ENCODE data around the gene PPARGC1A. TPM values are rescaled to one million over a fixed set of nuclear protein-coding genes. Genes with fewer than 3 reads are reported as not detected.

The PPARGC1A gene
- total and polyA plus RNA-seq, 2 experiments from 2014 or later: 0.76 to 3.3 TPM

DNA sequence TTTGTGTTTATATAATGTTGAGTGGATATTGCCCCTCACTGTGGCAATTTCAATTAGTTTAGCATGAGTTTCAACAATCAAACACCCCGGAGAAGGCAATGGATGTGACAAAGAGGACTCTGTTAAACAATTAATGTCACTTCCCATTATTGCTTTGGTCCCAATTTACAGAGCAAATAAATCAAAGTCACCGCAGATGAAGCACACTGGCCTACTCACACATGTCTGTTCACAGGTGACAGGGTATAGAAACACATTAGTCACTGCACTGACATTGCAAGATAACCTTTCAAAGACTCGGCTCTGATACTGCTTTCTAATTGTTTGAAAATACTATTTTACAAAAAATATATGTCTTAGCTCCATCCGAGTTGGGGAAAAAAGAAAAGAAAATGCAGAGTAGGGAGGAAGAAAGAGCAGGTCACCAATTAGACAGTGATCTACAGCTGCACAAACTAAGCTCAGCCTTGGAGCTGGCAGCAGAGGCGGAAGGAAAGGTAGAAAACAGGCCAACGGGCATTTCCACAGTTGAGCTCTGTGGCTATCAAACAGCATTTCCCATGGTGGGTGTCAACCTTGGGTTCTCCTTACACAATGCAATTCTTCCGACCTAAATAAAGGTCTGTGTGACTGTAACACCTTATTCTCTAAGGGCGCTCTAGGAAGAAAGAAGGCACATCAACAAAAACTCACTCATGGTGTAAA, 53.9 kb downstream of the PPARGC1A start (continued):
- TF ChIP-seq, protein P1, sequence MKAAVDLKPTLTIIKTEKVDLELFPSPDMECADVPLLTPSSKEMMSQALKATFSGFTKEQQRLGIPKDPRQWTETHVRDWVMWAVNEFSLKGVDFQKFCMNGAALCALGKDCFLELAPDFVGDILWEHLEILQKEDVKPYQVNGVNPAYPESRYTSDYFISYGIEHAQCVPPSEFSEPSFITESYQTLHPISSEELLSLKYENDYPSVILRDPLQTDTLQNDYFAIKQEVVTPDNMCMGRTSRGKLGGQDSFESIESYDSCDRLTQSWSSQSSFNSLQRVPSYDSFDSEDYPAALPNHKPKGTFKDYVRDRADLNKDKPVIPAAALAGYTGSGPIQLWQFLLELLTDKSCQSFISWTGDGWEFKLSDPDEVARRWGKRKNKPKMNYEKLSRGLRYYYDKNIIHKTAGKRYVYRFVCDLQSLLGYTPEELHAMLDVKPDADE (IDR thresholded peaks at IDR 0.05): no peak
- no peak for TF ChIP-seq NANOG (IDR thresholded peaks at IDR 0.05; ENCODE audit: borderline replicate concordance)
- no peak for TF ChIP-seq JUNB (IDR thresholded peaks at IDR 0.05; ENCODE audit: unreplicated experiment)
- TF ChIP-seq, protein P2, sequence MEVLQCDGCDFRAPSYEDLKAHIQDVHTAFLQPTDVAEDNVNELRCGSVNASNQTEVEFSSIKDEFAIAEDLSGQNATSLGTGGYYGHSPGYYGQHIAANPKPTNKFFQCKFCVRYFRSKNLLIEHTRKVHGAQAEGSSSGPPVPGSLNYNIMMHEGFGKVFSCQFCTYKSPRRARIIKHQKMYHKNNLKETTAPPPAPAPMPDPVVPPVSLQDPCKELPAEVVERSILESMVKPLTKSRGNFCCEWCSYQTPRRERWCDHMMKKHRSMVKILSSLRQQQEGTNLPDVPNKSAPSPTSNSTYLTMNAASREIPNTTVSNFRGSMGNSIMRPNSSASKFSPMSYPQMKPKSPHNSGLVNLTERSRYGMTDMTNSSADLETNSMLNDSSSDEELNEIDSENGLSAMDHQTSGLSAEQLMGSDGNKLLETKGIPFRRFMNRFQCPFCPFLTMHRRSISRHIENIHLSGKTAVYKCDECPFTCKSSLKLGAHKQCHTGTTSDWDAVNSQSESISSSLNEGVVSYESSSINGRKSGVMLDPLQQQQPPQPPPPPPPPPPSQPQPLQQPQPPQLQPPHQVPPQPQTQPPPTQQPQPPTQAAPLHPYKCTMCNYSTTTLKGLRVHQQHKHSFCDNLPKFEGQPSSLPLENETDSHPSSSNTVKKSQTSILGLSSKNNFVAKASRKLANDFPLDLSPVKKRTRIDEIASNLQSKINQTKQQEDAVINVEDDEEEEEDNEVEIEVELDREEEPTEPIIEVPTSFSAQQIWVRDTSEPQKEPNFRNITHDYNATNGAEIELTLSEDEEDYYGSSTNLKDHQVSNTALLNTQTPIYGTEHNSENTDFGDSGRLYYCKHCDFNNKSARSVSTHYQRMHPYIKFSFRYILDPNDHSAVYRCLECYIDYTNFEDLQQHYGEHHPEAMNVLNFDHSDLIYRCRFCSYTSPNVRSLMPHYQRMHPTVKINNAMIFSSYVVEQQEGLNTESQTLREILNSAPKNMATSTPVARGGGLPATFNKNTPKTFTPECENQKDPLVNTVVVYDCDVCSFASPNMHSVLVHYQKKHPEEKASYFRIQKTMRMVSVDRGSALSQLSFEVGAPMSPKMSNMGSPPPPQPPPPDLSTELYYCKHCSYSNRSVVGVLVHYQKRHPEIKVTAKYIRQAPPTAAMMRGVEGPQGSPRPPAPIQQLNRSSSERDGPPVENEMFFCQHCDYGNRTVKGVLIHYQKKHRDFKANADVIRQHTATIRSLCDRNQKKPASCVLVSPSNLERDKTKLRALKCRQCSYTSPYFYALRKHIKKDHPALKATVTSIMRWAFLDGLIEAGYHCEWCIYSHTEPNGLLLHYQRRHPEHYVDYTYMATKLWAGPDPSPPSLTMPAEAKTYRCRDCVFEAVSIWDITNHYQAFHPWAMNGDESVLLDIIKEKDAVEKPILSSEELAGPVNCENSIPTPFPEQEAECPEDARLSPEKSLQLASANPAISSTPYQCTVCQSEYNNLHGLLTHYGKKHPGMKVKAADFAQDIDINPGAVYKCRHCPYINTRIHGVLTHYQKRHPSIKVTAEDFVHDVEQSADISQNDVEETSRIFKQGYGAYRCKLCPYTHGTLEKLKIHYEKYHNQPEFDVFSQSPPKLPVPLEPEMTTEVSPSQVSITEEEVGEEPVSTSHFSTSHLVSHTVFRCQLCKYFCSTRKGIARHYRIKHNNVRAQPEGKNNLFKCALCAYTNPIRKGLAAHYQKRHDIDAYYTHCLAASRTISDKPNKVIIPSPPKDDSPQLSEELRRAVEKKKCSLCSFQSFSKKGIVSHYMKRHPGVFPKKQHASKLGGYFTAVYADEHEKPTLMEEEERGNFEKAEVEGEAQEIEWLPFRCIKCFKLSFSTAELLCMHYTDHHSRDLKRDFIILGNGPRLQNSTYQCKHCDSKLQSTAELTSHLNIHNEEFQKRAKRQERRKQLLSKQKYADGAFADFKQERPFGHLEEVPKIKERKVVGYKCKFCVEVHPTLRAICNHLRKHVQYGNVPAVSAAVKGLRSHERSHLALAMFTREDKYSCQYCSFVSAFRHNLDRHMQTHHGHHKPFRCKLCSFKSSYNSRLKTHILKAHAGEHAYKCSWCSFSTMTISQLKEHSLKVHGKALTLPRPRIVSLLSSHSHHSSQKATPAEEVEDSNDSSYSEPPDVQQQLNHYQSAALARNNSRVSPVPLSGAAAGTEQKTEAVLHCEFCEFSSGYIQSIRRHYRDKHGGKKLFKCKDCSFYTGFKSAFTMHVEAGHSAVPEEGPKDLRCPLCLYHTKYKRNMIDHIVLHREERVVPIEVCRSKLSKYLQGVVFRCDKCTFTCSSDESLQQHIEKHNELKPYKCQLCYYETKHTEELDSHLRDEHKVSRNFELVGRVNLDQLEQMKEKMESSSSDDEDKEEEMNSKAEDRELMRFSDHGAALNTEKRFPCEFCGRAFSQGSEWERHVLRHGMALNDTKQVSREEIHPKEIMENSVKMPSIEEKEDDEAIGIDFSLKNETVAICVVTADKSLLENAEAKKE (CRISPR knock-in tag; IDR thresholded peaks at IDR 0.05): no peak

DNA sequence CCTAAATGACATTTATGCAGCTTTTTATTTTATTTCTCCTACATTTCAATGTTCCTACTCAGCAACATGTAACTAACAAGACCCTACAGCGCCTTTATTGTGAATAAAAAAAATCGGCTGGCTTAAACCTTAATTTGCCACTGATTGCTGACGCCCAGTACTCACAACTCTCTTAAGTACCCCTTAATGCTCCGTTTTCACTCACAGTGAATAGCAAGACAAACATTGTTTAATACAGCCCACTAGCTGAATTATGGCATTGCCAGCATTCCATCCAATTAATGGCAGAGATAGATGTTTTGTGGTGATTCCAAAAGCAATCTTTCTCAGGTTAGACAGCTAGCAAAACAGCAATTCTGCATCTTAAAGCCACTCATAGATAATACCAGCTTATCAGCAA, 61.1 kb downstream of the PPARGC1A start:
- Histone ChIP-seq H3K27me3 (ENCODE audit: insufficient read depth) (no peaks in the 10 kb centered on the region), H4K20me1 (replicated peaks; ENCODE audit: insufficient read depth) (no peaks in the 10 kb centered on the region), H3K4me1 (ENCODE audit: insufficient read depth) (no peaks in the 10 kb centered on the region; the same call in 1 of the 2 replicates), H3K4me2 (no peak overlapping the region), H3F3A (replicated peaks; ENCODE audit: low read depth) (no peaks in the 10 kb centered on the region), H3K4me3 (no peak overlapping the region), H2AFZ (no peak overlapping the region), H3K79me2 (replicated peaks; ENCODE audit: insufficient read depth) (no peaks in the 10 kb centered on the region), H3K36me3 (ENCODE audit: insufficient read depth) (no peaks in the 10 kb centered on the region), H3K27ac (ENCODE audit: low read depth) (no peak overlapping the region), H3K9me2 (ENCODE audit: insufficient read depth) (no peaks in the 10 kb centered on the region)
- DNase-seq (ENCODE audit: low spot score): no peak
- no peak for ATAC-seq
- Mint-ChIP-seq H3K4me3 (no peak overlapping the region), H3K36me3 (ENCODE audit: low read depth) (no peaks in the 10 kb centered on the region), H3K4me1 (peaks cover 4% of the 10 kb centered on the region), H3K27me3 (ENCODE audit: insufficient read depth, low read depth, poor library complexity) (no peaks in the 10 kb centered on the region), H3K9me3 (no peaks in the 10 kb centered on the region), H3K27ac (no peak overlapping the region)
- TF ChIP-seq, protein P2 (CRISPR knock-in tag; IDR thresholded peaks at IDR 0.05): no peak
- TF ChIP-seq ZNF114 (CRISPR knock-in tag; IDR thresholded peaks at IDR 0.05): no peak
- TF ChIP-seq CREB1 (CRISPR knock-in tag; IDR thresholded peaks at IDR 0.05; ENCODE audit: low read depth): no peak
- no peak for TF ChIP-seq JUNB (IDR thresholded peaks at IDR 0.05; ENCODE audit: unreplicated experiment)
- no peak for TF ChIP-seq EZH2 (IDR thresholded peaks at IDR 0.05; ENCODE audit: low read depth, unreplicated experiment)
- no peak for TF ChIP-seq ZNF331 (CRISPR knock-in tag; IDR thresholded peaks at IDR 0.05; ENCODE audit: low read depth)
